ACC112 (cell line): Measurements from ENCODE around the gene MYLK.

ENCODE experiments used
- H2AFZ ChIP-seq: fragments of 200-600 bp; sonication (generic); one replicate; pipeline ENCODE4 v1.6.0; 2017; ENCODE audit warnings: antibody characterized with exemption, low read length; ENCODE audit not compliant: unreplicated experiment
- H3K27ac ChIP-seq: fragments of 200-600 bp; sonication (generic); 2 replicates; pipeline ENCODE4 v1.5.1; 2014; ENCODE audit warnings: low read depth, mild to moderate bottlenecking, antibody characterized with exemption, low read length, moderate library complexity
- H3K27me3 ChIP-seq: fragments of 200-600 bp; sonication (generic); 2 replicates; pipeline ENCODE4 v1.6.1; 2014; ENCODE audit warnings: mild to moderate bottlenecking, antibody characterized with exemption, low read length, moderate library complexity, mixed read lengths; ENCODE audit not compliant: insufficient read depth
- H3K36me3 ChIP-seq: fragments of 200-600 bp; sonication (generic); 2 replicates; pipeline ENCODE4 v1.6.1; 2016; ENCODE audit warnings: mild to moderate bottlenecking, antibody characterized with exemption, low read length, moderate library complexity, mixed read lengths; ENCODE audit not compliant: insufficient read depth
- H3K4me1 ChIP-seq: fragments of 200-600 bp; sonication (generic); one replicate; pipeline ENCODE4 v1.6.1; 2016; ENCODE audit warnings: low read length, mixed read lengths; ENCODE audit not compliant: insufficient read depth, unreplicated experiment, control insufficient read depth
- H3K4me3 ChIP-seq: fragments of 200-600 bp; sonication (generic); 2 replicates; pipeline ENCODE4 v1.5.1; 2014; ENCODE audit warnings: mild to moderate bottlenecking, low read depth, low read length
- H3K79me2 ChIP-seq: fragments of 200-600 bp; sonication (generic); one replicate; pipeline ENCODE4 v1.6.0; 2016; ENCODE audit warnings: low read length; ENCODE audit not compliant: control insufficient read depth, unreplicated experiment, insufficient read depth

The MYLK gene

DNA sequence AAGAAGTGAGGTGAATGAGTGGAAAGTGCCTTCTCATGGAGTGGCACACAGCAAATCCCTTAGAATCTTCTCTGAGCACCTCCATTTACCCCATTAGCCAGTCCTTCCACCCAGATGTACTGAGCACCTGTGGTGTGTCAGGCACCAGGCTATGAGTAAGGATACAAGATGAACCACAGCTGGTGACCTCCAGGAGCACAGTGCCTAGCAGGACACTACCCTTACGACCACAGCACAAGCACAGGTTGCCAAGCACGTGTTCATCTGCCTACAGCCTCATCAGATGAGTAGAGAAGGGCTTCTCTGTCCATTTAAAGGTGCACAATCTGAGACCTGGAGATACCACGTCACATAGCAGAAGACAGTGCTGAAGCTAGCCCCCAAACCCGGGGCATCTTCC, 6.2 kb downstream of the MYLK start:
- H3K79me2 ChIP-seq, result no peaks in the 10 kb centered on the region

GRCh38 chr3:123877466-123877865, 6.7 kb downstream of the MYLK start:
- H3K36me3 ChIP-seq, result no peaks in the 10 kb centered on the region
- no peaks in the 10 kb centered on the region for H3K27me3 ChIP-seq
- H3K4me3 ChIP-seq, result no peak overlapping the region
- H3K4me1 ChIP-seq, result no peaks in the 10 kb centered on the region
- no peaks in the 10 kb centered on the region for H3K79me2 ChIP-seq
- H3K27ac ChIP-seq, result no peak overlapping the region
- H2AFZ ChIP-seq, result no peak overlapping the region

More for the DNA sequence above, 6.2 kb downstream of the MYLK start:
- Histone ChIP-seq H3K4me3 (no peak overlapping the region), H2AFZ (no peak overlapping the region), H3K27ac (no peak overlapping the region), H3K36me3 (no peaks in the 10 kb centered on the region), H3K4me1 (no peaks in the 10 kb centered on the region), H3K27me3 (no peaks in the 10 kb centered on the region)

GRCh38 chr3:123876858-123877257, 7.3 kb downstream of the MYLK start:
- Histone ChIP-seq H3K36me3 (no peaks in the 10 kb centered on the region), H3K79me2 (no peaks in the 10 kb centered on the region), H3K4me1 (no peaks in the 10 kb centered on the region)

GRCh38 chr3:123872621-123873020, 11.5 kb downstream of the MYLK start:
- H3K4me3 ChIP-seq, result no peak overlapping the region
- H3K27me3 ChIP-seq, result no peaks in the 10 kb centered on the region
- no peak overlapping the region for H2AFZ ChIP-seq
- no peaks in the 10 kb centered on the region for H3K79me2 ChIP-seq
- no peaks in the 10 kb centered on the region for H3K4me1 ChIP-seq
- no peak overlapping the region for H3K27ac ChIP-seq
- H3K36me3 ChIP-seq, result no peaks in the 10 kb centered on the region

More at GRCh38 chr3:123876858-123877257, 7.3 kb downstream of the MYLK start:
- Histone ChIP-seq H3K27me3 (no peaks in the 10 kb centered on the region), H3K4me3 (no peak overlapping the region), H3K27ac (no peak overlapping the region), H2AFZ (no peak overlapping the region)

DNA sequence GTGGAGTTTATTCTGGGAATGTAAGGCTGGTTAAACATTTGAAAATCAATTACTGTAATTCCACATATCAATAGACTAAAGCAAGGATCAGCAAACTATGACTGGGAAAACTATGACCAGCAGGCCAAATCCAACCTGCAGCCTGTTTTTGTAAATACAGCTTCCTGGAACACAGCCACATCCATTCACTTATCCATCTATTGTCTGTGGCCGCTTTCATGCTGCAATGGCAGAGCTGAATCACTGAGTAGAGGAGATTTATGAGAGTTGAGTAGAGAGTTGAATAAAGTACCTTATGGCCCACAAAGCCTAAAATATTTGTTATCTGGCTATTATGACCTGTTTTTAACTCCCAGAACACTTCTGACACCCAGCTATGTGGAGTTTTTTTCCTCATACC, 12.2 kb downstream of the MYLK start:
- Histone ChIP-seq H3K4me3 (no peak overlapping the region), H3K27me3 (no peaks in the 10 kb centered on the region), H3K4me1 (no peaks in the 10 kb centered on the region), H2AFZ (no peak overlapping the region), H3K36me3 (no peaks in the 10 kb centered on the region), H3K79me2 (no peaks in the 10 kb centered on the region), H3K27ac (no peak overlapping the region)

DNA sequence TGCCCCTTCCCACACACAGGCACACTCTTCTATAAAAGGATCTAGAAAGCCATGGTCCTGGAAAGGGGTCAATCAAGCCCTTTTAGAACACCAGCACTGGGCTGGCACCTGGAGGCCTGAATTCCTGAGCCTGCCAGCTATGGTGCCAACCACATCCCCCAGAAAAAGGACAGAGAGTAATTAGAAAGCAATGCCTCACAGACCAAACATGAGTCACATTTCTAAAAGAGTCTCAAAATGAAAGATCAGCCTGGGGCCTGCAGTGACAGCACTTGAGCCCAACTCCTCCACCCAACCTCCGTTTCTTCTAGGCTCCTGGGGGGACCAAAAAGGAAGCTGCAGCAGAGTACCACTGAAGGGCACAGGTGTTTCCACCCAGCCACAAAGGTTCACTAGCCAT, 14.1 kb downstream of the MYLK start:
- no peaks in the 10 kb centered on the region for H3K27me3 ChIP-seq
- no peak overlapping the region for H2AFZ ChIP-seq
- no peaks in the 10 kb centered on the region for H3K36me3 ChIP-seq
- no peaks in the 10 kb centered on the region for H3K79me2 ChIP-seq
- H3K4me3 ChIP-seq, result no peak overlapping the region
- no peak overlapping the region for H3K27ac ChIP-seq
- no peaks in the 10 kb centered on the region for H3K4me1 ChIP-seq

DNA sequence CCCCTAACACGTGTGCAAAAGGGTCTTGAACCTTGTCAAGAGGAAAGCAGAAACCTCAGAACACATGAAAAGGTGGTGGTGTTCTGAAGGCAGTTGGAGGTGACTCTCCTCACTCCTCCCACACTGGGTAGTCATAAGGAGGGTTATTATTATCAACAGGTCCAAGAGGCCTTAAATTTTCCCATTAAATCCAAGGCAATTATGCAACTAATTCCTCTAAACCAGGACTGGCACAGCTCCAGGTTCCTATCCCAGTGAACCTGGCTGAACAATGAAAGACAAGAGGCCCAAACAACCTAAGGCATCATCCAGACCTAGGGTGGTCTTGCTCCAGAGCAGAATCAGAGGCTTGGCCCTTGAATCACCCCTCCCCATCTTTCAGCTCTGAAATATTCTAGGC, 15.0 kb downstream of the MYLK start:
- Histone ChIP-seq H3K36me3 (no peaks in the 10 kb centered on the region), H3K4me3 (no peak overlapping the region), H3K27ac (no peak overlapping the region), H2AFZ (no peak overlapping the region), H3K27me3 (no peaks in the 10 kb centered on the region), H3K4me1 (no peaks in the 10 kb centered on the region), H3K79me2 (no peaks in the 10 kb centered on the region)

GRCh38 chr3:123864706-123865105, 19.4 kb downstream of the MYLK start:
- Histone ChIP-seq H3K4me3 (no peak overlapping the region), H2AFZ (no peak overlapping the region), H3K79me2 (no peaks in the 10 kb centered on the region), H3K27ac (no peak overlapping the region), H3K4me1 (no peaks in the 10 kb centered on the region), H3K36me3 (no peaks in the 10 kb centered on the region), H3K27me3 (no peaks in the 10 kb centered on the region)

DNA sequence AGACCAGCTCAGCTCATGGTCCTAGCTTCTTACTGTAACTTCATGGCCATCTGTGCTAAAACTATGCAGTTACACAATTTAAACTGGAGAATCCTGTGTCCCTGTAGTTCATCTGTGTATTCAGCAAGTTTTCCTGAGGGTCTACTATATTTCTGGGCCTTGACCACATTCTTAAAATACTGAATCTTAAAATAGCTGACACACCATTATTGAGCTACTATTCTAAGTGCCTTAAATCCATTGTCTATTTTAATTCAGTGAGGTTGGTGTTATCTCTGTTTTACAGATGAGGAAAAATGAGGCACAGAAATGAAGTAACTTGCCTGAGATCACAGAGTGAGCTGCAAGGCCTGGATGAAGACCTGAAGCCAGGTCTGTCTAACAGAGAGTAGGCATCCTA, 22.0 kb downstream of the MYLK start:
- H3K79me2 ChIP-seq, result no peaks in the 10 kb centered on the region
- H2AFZ ChIP-seq, result no peak overlapping the region
- H3K36me3 ChIP-seq, result no peaks in the 10 kb centered on the region
- H3K4me1 ChIP-seq, result no peaks in the 10 kb centered on the region
- no peaks in the 10 kb centered on the region for H3K27me3 ChIP-seq
- no peak overlapping the region for H3K27ac ChIP-seq
- H3K4me3 ChIP-seq, result no peak overlapping the region

- no peak overlapping the region for H3K27ac ChIP-seq
- no peaks in the 10 kb centered on the region for H3K79me2 ChIP-seq
- no peak overlapping the region for H2AFZ ChIP-seq
- no peaks in the 10 kb centered on the region for H3K36me3 ChIP-seq
- H3K4me3 ChIP-seq, result no peak overlapping the region
- no peaks in the 10 kb centered on the region for H3K4me1 ChIP-seq
- H3K27me3 ChIP-seq, result no peaks in the 10 kb centered on the region
These were observed 22.9 kb downstream of the MYLK start for GRCh38 chr3:123861081-123861836.

GRCh38 chr3:123859177-123859576, 25.0 kb downstream of the MYLK start:
- Histone ChIP-seq H3K27ac (no peak overlapping the region), H3K36me3 (no peaks in the 10 kb centered on the region), H3K4me1 (no peaks in the 10 kb centered on the region), H2AFZ (no peak overlapping the region), H3K27me3 (no peaks in the 10 kb centered on the region), H3K4me3 (no peak overlapping the region), H3K79me2 (no peaks in the 10 kb centered on the region)
